HG03432 (cell line): Measurements from ENCODE around the gene IFNA4.
"Not testable (repeated sequence)": the region's sequence is repeated elsewhere in the genome, so short reads cannot be mapped to it uniquely, and the experiment has no call there.

Experiments
- ATAC-seq: cut with Tn5 transposase; IDR thresholded peaks from one replicate; pipeline ENCODE4 v1.9.1; 2021; ENCODE audit warnings: mild to moderate bottlenecking, moderate library complexity; ENCODE audit not compliant: unreplicated experiment

The IFNA4 gene

GRCh38 chr9:21187487-21187886 is at the start of gene IFNA4:
Gene IFNA4 (minus strand): TSS chr9:21187587. CDS start chr9:21187531, 56 bp downstream.
- not testable (repeated sequence) for ATAC-seq

GRCh38 chr9:21236360-21236714 is 49.0 kb upstream of the IFNA4 start:
- not testable (repeated sequence) for ATAC-seq

- peak; percentile 90 for ATAC-seq
Measured at GRCh38 chr9:21235468-21236359, 48.3 kb upstream of the IFNA4 start.

GRCh38 chr9:21234153-21234687 is 46.8 kb upstream of the IFNA4 start:
- no peak for ATAC-seq

GRCh38 chr9:21233258-21233657 is 45.9 kb upstream of the IFNA4 start:
- ATAC-seq: no peak

GRCh38 chr9:21228122-21228521 is 40.7 kb upstream of the IFNA4 start, which contains the start of gene IFNA17:
Gene IFNA17 (minus strand): TSS chr9:21228222. CDS start chr9:21228173, 49 bp downstream.
- ATAC-seq: no peak

GRCh38 chr9:21217211-21217610 is 29.8 kb upstream of the IFNA4 start, which contains the start of gene IFNA16:
Gene IFNA16 (minus strand): TSS chr9:21217311. CDS start chr9:21217305, 6 bp downstream.
- not testable (repeated sequence) for ATAC-seq

- ATAC-seq: peak; percentile 79
Measured at GRCh38 chr9:21213411-21214326, 26.3 kb upstream of the IFNA4 start.

- ATAC-seq: not testable (repeated sequence)
Measured at GRCh38 chr9:21212160-21212559, 24.8 kb upstream of the IFNA4 start.

GRCh38 chr9:21210782-21211181 is 23.4 kb upstream of the IFNA4 start:
- not testable (repeated sequence) for ATAC-seq

GRCh38 chr9:21210311-21210710 is 22.9 kb upstream of the IFNA4 start:
- ATAC-seq: no peak

GRCh38 chr9:21207043-21207442 is 19.7 kb upstream of the IFNA4 start, which contains the start of gene IFNA10:
Gene IFNA10 (minus strand): TSS chr9:21207143. CDS start chr9:21207097, 46 bp downstream.
- ATAC-seq: not testable (repeated sequence)

- no peak for ATAC-seq
Measured at GRCh38 chr9:21205204-21205603, 17.8 kb upstream of the IFNA4 start.

GRCh38 chr9:21202105-21202504 is 14.7 kb upstream of the IFNA4 start, which contains the start of gene IFNA7:
Gene IFNA7 (minus strand): TSS chr9:21202205. CDS start chr9:21202165, 40 bp downstream.
- not testable (repeated sequence) for ATAC-seq

- peak; percentile 96 for ATAC-seq
Measured at GRCh38 chr9:21194867-21195776, 7.7 kb upstream of the IFNA4 start.

- ATAC-seq: peak; percentile 97
Measured at GRCh38 chr9:21182810-21183736, 4.3 kb downstream of the IFNA4 start.

- ATAC-seq: no peak
Measured at GRCh38 chr9:21174671-21175070, 12.7 kb downstream of the IFNA4 start.

GRCh38 chr9:21172156-21172555 is 15.2 kb downstream of the IFNA4 start:
- no peak for ATAC-seq

- no peak for ATAC-seq
Measured at GRCh38 chr9:21171351-21171750, 16.0 kb downstream of the IFNA4 start.
